GM18508 (cell line): ENCODE results near the gene NBPF3.
A peak's percentile ranks its signal among the peaks of the same experiment; 100 is the strongest.
"Not testable (repeated sequence)": the region's sequence is repeated elsewhere in the genome, so short reads cannot be mapped to it uniquely, and the experiment has no call there.

Experiments
- ATAC-seq: cut with Tn5 transposase; IDR thresholded peaks from one replicate; pipeline ENCODE4 v1.9.1; 2021; ENCODE audit warnings: moderate number of reproducible peaks; ENCODE audit not compliant: insufficient read depth, unreplicated experiment

NBPF3 gene

GRCh38 chr1:21439721-21440629, at the start of gene NBPF3:
Gene NBPF3, plus strand, starts transcription at chr1:21440137. Its CDS starts 4,950 bp downstream, at chr1:21445087.
- ATAC-seq, result peak; percentile 48

GRCh38 chr1:21391497-21391896, 48.4 kb upstream of the NBPF3 start:
- ATAC-seq, result no peak

GRCh38 chr1:21392587-21393263, 47.2 kb upstream of the NBPF3 start:
- no peak for ATAC-seq

GRCh38 chr1:21396516-21396915, 43.4 kb upstream of the NBPF3 start:
- ATAC-seq, result no peak

- ATAC-seq, result no peak
Observed at GRCh38 chr1:21397813-21398188, 42.1 kb upstream of the NBPF3 start.

GRCh38 chr1:21401726-21402346, 38.1 kb upstream of the NBPF3 start:
- ATAC-seq, result not testable (repeated sequence)

GRCh38 chr1:21406659-21407058, 33.3 kb upstream of the NBPF3 start:
- no peak for ATAC-seq

- not testable (repeated sequence) for ATAC-seq
Observed at GRCh38 chr1:21409897-21410296, 30.0 kb upstream of the NBPF3 start.

- ATAC-seq, result no peak
Observed at GRCh38 chr1:21414015-21414414, 25.9 kb upstream of the NBPF3 start.

- not testable (repeated sequence) for ATAC-seq
Observed at GRCh38 chr1:21420378-21420777, 19.6 kb upstream of the NBPF3 start.

GRCh38 chr1:21421307-21421706, 18.6 kb upstream of the NBPF3 start:
- not testable (repeated sequence) for ATAC-seq

- not testable (repeated sequence) for ATAC-seq
Observed at GRCh38 chr1:21427798-21428480, 12.0 kb upstream of the NBPF3 start.

GRCh38 chr1:21428481-21429073, 11.4 kb upstream of the NBPF3 start:
- not testable (repeated sequence) for ATAC-seq

- ATAC-seq, result not testable (repeated sequence)
Observed at GRCh38 chr1:21429210-21429609, 10.7 kb upstream of the NBPF3 start.

- not testable (repeated sequence) for ATAC-seq
Observed at GRCh38 chr1:21430875-21431274, 9.1 kb upstream of the NBPF3 start.

- ATAC-seq, result no peak
Observed at GRCh38 chr1:21434394-21434793, 5.5 kb upstream of the NBPF3 start.

GRCh38 chr1:21435646-21436487, 4.1 kb upstream of the NBPF3 start:
- ATAC-seq, result no peak

- no peak for ATAC-seq
Observed at GRCh38 chr1:21436488-21437340, 3.2 kb upstream of the NBPF3 start.
